GM21786 (cell line): ENCODE measurements around the gene ASB7.

Source experiments
- ATAC-seq: cut with Tn5 transposase; IDR thresholded peaks from one replicate; pipeline ENCODE4 v1.9.1; 2021; ENCODE audit not compliant: unreplicated experiment

Gene ASB7

GRCh38 chr15:100683434-100683833 is 81.0 kb downstream of the ASB7 start:
- ATAC-seq, result no peak

GRCh38 chr15:100684591-100684990 is 82.2 kb downstream of the ASB7 start:
- no peak for ATAC-seq

DNA sequence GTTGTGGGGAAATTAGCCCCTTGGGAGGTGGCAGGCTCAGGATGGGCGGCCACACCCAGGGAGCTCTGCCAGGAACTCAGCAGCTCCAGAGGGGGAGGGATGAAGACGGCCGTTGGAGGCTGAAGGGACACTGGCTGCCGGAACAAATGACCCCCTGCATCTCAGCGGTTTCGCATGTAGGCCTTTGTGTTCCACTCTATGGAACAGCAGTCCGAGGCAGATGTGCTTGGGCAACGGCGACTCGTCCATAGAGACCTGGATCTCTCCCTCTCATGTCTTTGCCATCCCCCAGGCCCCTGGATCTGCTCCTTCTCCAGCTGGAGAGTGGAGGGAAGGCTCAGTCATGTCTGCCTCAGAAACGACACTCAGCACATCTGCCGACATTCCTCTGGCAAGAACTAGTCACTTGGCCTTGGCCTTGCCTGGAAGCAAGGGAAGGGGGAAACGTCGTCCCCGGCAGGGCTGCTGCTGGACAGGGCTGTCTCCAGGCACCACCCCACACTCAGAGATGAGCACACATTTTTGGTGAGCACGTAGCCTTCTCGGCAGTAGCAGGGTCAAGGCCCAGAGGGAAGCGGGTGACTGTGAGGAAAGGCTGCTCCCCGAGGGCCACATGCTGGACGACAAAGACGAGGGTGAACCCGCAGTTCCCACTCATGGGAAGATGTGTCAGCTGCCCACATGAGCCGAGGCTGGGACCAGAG is 83.8 kb downstream of the ASB7 start:
- no peak for ATAC-seq

- no peak for ATAC-seq
Measured at GRCh38 chr15:100686725-100687473, 84.5 kb downstream of the ASB7 start.

DNA sequence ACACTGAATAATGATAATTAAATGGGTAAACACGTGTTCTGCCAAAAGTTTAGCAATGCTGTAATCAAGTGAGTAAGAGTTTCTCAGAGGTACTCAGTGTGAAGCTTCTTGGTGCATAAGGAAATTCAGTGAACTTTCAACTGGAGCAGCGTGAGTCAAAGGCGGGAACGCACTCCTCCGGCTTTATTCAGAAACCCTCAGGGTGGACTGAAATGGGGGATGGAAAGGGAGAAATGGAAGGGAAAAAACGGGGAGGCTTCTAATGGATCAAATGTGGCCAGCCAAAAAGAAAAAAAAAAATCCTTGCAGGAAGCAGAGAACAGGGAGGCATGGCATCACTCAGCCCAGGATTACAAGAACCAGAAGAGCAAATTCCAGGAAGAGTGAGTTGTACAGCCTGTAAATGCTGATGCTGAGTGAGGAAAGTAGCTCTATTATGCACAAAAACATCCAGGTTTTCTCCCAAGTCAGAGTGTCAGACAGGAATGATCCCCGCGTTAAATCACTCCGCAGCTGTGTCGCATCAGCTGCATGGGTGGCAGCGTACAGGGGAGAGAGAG is 85.3 kb downstream of the ASB7 start:
- no peak for ATAC-seq

DNA sequence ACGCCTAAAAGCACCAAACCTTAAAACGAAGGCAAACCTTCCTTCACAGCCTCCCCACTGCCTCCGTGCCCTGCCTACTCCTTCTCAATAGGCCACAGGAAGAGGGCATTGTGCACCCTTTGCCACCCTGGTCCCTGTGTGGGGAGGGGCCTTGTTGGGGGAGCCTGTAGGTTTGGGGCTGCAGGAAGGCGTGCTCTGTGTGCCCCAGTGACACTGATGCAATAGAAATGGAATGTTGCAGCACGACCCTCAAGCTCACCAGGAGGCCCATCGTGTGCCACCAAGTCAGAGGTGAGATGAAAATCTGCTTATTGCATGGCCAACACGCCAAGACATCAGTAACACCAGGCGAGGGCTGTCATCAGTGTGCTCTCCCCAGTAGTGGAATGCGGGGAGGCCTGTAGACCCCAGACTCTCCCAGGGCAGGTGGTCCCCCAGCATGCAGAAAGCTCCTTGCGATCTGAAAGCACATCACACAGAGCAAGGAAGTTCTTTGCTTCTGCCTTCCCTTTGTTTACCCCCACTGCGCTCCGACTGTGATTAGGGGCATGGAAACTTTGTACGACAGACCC is 86.2 kb downstream of the ASB7 start:
- no peak for ATAC-seq

DNA sequence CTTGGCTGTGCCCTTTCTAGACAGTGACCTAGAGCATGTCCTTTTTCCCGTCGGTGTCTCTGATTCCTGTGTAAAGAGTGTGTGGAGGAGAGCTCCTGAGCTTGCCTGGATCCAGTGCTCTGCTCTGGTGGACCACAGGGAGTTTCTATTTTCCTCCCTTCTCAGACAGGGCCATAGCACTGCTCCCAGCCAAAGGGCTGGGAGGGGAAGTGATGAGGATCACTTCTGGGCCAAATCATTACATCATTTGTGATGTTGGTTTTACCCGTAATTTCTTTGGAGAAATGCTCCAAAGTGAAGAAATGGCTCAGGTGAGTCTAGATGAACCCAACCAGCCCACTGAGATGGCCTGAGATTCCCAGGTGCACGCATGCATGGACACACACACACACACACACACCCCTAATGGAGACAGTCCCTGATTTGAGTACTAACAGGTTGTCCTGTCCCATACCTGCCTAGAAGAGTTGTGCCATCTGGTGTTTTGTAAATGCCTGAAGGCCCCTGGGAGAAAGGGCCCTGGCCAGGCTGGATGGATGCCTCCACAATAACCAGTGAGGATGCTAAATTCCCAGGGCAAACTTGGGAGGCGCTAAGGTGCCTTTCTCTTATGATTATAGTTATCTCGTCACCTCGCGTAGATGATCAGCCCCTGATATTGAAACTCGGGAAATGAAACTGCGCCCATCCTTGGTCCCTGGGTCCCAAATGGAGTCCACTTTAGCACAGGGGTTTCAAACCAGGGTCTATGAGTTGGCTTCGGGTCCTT is 86.9 kb downstream of the ASB7 start:
- ATAC-seq, result no peak

- ATAC-seq, result no peak
Measured at GRCh38 chr15:100690032-100690794, 87.8 kb downstream of the ASB7 start.

DNA sequence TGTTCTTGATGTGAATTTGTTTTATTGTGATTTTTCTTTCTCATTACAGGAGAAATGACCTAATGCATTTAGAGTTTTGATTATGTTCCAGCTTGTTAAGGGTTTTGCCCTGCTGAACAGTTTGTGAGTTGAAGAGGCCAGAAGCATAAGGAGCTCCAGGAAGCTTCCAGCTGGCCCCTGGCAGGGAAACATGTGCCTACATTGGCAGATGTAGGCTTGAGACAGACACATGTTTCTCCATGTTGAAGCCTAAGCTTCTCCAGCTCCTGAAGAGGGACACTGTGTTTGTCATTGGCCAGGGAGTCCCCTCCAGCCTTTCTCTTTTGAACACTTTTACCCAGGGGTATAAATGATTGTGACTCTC is 88.4 kb downstream of the ASB7 start:
- no peak for ATAC-seq

DNA sequence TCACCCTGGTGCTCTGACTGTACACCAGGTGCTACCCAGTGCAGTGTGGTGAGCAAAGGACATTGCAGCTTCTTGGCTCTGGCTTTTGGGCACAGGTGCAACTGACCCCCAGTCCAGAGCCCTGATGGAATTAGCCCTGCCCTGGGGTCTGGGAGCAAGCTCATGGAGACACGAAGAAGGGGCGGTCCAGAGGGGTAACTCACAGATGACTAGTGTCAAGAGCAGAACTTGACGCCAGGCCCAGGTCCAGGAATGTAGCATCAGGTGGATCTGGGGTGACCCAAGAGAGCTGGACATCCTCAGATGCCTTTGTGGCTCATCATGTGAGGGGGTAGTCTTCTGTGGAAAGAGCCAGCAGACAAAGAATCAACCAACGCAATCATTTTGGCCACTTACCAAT is 88.9 kb downstream of the ASB7 start:
- no peak for ATAC-seq

DNA sequence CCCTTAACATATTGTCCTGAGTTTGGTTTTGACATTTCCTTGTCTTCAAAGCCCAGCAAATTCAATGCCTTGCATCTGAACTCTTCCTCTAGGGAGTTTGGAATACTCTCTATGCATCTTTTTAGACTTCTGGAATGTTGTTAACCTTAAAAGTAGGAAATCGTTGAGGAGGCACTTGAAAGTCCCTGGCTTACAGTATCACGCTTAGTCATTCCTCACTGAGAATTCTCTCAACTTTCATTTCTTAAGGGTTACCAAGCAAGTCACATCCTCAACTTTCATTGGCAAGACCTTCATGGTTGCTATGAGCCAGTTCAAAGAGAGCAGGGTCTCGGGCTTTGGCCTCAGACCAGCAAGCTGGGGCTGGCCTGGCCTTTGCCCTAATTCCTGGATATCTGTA is 89.9 kb downstream of the ASB7 start:
- no peak for ATAC-seq

DNA sequence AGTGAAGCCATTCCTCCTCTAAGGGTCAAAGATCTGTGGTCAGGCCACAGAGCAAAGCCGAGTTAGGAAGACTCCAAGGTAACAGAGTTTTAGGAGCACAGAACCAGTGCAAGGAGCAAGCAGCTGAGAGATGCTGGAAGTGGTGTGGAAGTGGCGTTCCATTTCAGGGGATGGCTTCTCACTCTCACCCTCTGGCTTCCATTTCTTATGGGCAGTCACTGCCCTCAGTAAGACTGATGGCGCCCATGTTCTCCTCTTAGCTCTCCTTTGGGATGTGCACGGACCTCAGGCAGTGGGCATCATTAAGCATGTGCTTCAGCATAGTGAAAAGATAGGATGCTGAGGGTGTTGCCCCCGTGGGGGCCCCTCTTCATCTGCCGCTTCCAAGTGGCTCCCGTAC is 90.3 kb downstream of the ASB7 start:
- no peak for ATAC-seq

GRCh38 chr15:100693451-100693850 is 91.1 kb downstream of the ASB7 start:
- no peak for ATAC-seq

GRCh38 chr15:100694381-100695021 is 92.1 kb downstream of the ASB7 start:
- no peak for ATAC-seq

- no peak for ATAC-seq
Measured at GRCh38 chr15:100695048-100695447, 92.7 kb downstream of the ASB7 start.

DNA sequence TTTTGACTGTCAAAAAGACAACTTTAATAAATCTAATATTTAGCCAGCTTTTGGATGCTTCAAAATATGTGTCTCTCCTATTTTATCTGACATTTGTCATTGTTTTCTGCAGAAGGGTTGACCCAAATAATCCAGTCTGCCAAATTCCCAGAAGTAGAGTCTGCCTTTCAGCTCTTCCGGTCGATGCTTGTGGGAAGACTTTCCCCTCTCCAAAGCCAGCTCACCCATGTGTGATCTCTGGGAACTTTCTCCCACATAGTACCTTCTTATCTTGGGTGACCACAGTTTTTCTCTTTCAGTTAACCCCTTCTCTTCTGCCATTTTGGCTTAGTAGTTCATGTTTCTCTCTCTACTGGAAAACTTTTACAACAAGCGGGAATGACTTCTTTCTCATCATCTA is 94.1 kb downstream of the ASB7 start:
- no peak for ATAC-seq
